Esophagus squamous epithelium (tissue), 4 donors: ENCODE data around the gene TMEM135.

Experiments used
- POLR2A ChIP-seq, 4 donors: fragments of 450-650 bp; IDR thresholded peaks; one replicate each; pipeline ENCODE4 v1.6.1; 2017; ENCODE audit warnings: antibody characterized with exemption in 4 of 4, mild to moderate bottlenecking in 4 of 4, moderate library complexity in 3 of 4
- TF ChIP-seq, protein P1 (sequence below), 6 experiments: fragments of 450-650 bp in 4 of 6; fragments of 200-600 bp in 2 of 6; sonication (generic) in 2 of 6; IDR thresholded peaks; one replicate each; pipeline ENCODE4 v1.5.1; 2016 to 2019; ENCODE audit warnings: antibody characterized with exemption in 6 of 6, mild to moderate bottlenecking in 4 of 6, moderate library complexity in 4 of 6

DNA sequence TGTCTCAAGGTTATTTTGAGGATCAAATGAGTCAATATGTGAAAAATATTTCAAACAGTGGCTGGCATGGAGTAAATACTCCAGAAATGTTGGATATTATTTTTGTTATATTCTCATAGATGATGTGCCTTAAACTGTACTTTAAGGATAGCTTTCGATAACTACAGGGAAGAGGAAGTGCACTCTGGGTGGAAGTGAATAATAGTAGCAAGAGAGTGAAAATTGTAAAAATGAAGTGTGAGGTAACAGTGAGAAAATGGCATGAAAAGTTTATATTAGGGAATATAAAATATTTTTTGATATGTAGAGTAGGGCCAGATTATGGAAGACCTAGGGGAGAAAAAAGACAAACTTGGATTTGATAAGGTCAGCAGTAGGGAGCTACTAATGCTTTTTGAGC, 258.9 kb downstream of the TMEM135 start:
- TF ChIP-seq, protein P1, sequence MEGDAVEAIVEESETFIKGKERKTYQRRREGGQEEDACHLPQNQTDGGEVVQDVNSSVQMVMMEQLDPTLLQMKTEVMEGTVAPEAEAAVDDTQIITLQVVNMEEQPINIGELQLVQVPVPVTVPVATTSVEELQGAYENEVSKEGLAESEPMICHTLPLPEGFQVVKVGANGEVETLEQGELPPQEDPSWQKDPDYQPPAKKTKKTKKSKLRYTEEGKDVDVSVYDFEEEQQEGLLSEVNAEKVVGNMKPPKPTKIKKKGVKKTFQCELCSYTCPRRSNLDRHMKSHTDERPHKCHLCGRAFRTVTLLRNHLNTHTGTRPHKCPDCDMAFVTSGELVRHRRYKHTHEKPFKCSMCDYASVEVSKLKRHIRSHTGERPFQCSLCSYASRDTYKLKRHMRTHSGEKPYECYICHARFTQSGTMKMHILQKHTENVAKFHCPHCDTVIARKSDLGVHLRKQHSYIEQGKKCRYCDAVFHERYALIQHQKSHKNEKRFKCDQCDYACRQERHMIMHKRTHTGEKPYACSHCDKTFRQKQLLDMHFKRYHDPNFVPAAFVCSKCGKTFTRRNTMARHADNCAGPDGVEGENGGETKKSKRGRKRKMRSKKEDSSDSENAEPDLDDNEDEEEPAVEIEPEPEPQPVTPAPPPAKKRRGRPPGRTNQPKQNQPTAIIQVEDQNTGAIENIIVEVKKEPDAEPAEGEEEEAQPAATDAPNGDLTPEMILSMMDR (IDR thresholded peaks at IDR 0.05) = no peak
- TF ChIP-seq POLR2A (IDR thresholded peaks at IDR 0.05) = no peak
